ENCODE measurements around the gene COG4. TPM values are rescaled to one million over a fixed set of nuclear protein-coding genes. Genes with fewer than 3 reads are reported as not detected.

Gene COG4
- total RNA-seq, 1 experiment from 2014 or later: 54.2 TPM

GRCh38 chr16:70494202-70494770, 29.1 kb downstream of the COG4 start:
- no peak overlapping the region for H3K4me2 ChIP-seq (ENCODE audit: low read length)
- ChIA-PET RAD21 (ENCODE audit: low non-redundant PET in 1 of 2, low total read pairs in 2 of 2, uncharacterized antibody in 2 of 2, unreplicated experiment in 2 of 2) (no interaction called here), POLR2A (no interaction called here), CTCF (no interaction called here)
- intact Hi-C loops (cut with micrococcal nuclease): no loop called here
- H3K9me3 ChIP-seq (ENCODE audit: control insufficient read depth in 1 of 2, insufficient read depth in 1 of 2, low read depth in 1 of 2, low read length in 2 of 2): no peaks in the 10 kb centered on the region
- ATAC-seq (no peak), DNase-seq (ENCODE audit: low read depth, low spot score) (no peak)
- no peak overlapping the region for H3K4me3 ChIP-seq (replicated peaks in 1 of 2; ENCODE audit: low read depth in 1 of 2, low read length in 2 of 2)
- peaks cover 18 to 29% of the 10 kb centered on the region in 2 experiments; a peak in 3 of 4 replicates for H3K36me3 ChIP-seq (ENCODE audit: control insufficient read depth in 1 of 2, insufficient read depth in 2 of 2, low read length in 2 of 2)
- no peak overlapping the region for H3K27ac ChIP-seq (ENCODE audit: low read depth, low read length)
- no peaks in the 10 kb centered on the region for H3K4me1 ChIP-seq (ENCODE audit: control insufficient read depth in 1 of 2, insufficient read depth in 2 of 2, low read length in 2 of 2)
- H3K27me3 ChIP-seq (ENCODE audit: insufficient read depth, low read length): no peaks in the 10 kb centered on the region
- H3K9me2 ChIP-seq (ENCODE audit: insufficient read depth): no peaks in the 10 kb centered on the region
- no TSS peak for BruUV-seq (replicated peaks)
- H3K79me2 ChIP-seq (ENCODE audit: insufficient read depth, low read length): no peaks in the 10 kb centered on the region
- no peak overlapping the region for H2AFZ ChIP-seq (ENCODE audit: low read depth, low read length, poor library complexity, severe bottlenecking)
- H3K9ac ChIP-seq (ENCODE audit: low read length): no peak overlapping the region
- TF ChIP-seq RAD21 (IDR thresholded peaks at IDR 0.05; ENCODE audit: low read depth) (no peak), SRF (IDR thresholded peaks at IDR 0.05; ENCODE audit: low read depth) (no peak), EGR1 (IDR thresholded peaks at IDR 0.05; ENCODE audit: low read depth) (no peak), EZH2 (IDR thresholded peaks at IDR 0.05) (no peak), REST (IDR thresholded peaks at IDR 0.05; ENCODE audit: low read depth) (no peak), EZH2phosphoT487 (IDR thresholded peaks at IDR 0.05; ENCODE audit: borderline replicate concordance) (no peak), POLR2AphosphoS5 (IDR thresholded peaks at IDR 0.05; ENCODE audit: low read depth, low read length) (no peak), ELF1 (IDR thresholded peaks at IDR 0.05; ENCODE audit: borderline replicate concordance, low read depth) (no peak), ATF3 (IDR thresholded peaks at IDR 0.05) (no peak), SIN3A (IDR thresholded peaks at IDR 0.05; ENCODE audit: low read depth) (no peak), YY1 (IDR thresholded peaks at IDR 0.05; ENCODE audit: extremely low read depth, insufficient replicate concordance, low read depth, low read length) (no peak), POLR2A (IDR thresholded peaks at IDR 0.05; ENCODE audit: borderline replicate concordance, extremely low read depth, insufficient read depth, insufficient read length) (no peak), CEBPB (IDR thresholded peaks at IDR 0.05; ENCODE audit: low read depth) (no peak), MAX (IDR thresholded peaks at IDR 0.05) (no peak), CTCF (IDR thresholded peaks at IDR 0.05 in 2 of 3, conservative IDR thresholded peaks at IDR 0.05 in 1 of 3; ENCODE audit: borderline replicate concordance in 1 of 3, insufficient read depth in 1 of 3, low read depth in 2 of 3, low read length in 2 of 3) (no peak), FOSL1 (IDR thresholded peaks at IDR 0.05; ENCODE audit: low read depth) (no peak), JUND (IDR thresholded peaks at IDR 0.05) (no peak), ZNF274 (IDR thresholded peaks at IDR 0.05; ENCODE audit: low read depth, low read length) (no peak)
- TF ChIP-seq, protein P1, sequence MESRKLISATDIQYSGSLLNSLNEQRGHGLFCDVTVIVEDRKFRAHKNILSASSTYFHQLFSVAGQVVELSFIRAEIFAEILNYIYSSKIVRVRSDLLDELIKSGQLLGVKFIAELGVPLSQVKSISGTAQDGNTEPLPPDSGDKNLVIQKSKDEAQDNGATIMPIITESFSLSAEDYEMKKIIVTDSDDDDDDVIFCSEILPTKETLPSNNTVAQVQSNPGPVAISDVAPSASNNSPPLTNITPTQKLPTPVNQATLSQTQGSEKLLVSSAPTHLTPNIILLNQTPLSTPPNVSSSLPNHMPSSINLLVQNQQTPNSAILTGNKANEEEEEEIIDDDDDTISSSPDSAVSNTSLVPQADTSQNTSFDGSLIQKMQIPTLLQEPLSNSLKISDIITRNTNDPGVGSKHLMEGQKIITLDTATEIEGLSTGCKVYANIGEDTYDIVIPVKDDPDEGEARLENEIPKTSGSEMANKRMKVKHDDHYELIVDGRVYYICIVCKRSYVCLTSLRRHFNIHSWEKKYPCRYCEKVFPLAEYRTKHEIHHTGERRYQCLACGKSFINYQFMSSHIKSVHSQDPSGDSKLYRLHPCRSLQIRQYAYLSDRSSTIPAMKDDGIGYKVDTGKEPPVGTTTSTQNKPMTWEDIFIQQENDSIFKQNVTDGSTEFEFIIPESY (IDR thresholded peaks at IDR 0.05; ENCODE audit: extremely low read depth, insufficient replicate concordance, low read length): no peak
- no peaks in the 10 kb centered on the region for H4K20me1 ChIP-seq (ENCODE audit: insufficient read depth)
